ENCODE results near the gene KIAA0825. TPM values are rescaled to one million over a fixed set of nuclear protein-coding genes. Genes with fewer than 3 reads are reported as not detected.

The KIAA0825 gene
- total RNA-seq, 3 donors from 2014 or later (not counting 1 experiment from before 2014, with no cell fraction given) = 2.4 to 5.0 (median 4.8) TPM

- 84% methylated on average over 1 of the region's 1 CpG for WGBS (ENCODE audit: insufficient coverage)
- DNase-seq (no peak), ATAC-seq (no peak)
- intact Hi-C loops (cut with micrococcal nuclease) = no loop called here
- no peak overlapping the region for H3K27ac ChIP-seq (ENCODE audit: low read length)
- Mint-ChIP-seq H3K27me3 (ENCODE audit: low read depth in 2 of 2) (no peaks in the 10 kb centered on the region), H3K4me3 (no peak overlapping the region), H3K9me3 (peaks cover 0 to 2% of the 10 kb centered on the region in 2 donors), H3K36me3 (no peaks in the 10 kb centered on the region), H3K27ac (no peak overlapping the region), H3K4me1 (no peaks in the 10 kb centered on the region)
- TF ChIP-seq, protein P1, sequence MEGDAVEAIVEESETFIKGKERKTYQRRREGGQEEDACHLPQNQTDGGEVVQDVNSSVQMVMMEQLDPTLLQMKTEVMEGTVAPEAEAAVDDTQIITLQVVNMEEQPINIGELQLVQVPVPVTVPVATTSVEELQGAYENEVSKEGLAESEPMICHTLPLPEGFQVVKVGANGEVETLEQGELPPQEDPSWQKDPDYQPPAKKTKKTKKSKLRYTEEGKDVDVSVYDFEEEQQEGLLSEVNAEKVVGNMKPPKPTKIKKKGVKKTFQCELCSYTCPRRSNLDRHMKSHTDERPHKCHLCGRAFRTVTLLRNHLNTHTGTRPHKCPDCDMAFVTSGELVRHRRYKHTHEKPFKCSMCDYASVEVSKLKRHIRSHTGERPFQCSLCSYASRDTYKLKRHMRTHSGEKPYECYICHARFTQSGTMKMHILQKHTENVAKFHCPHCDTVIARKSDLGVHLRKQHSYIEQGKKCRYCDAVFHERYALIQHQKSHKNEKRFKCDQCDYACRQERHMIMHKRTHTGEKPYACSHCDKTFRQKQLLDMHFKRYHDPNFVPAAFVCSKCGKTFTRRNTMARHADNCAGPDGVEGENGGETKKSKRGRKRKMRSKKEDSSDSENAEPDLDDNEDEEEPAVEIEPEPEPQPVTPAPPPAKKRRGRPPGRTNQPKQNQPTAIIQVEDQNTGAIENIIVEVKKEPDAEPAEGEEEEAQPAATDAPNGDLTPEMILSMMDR (IDR thresholded peaks at IDR 0.05) = no peak
- H3K36me3 ChIP-seq (ENCODE audit: control insufficient read depth, insufficient read depth, low read length) = no peaks in the 10 kb centered on the region
- no peaks in the 10 kb centered on the region for H3K4me1 ChIP-seq (ENCODE audit: control insufficient read depth, insufficient read depth, low read length)
- H3K9me3 ChIP-seq (ENCODE audit: control insufficient read depth, insufficient read depth, low read length) = no peaks in the 10 kb centered on the region
- H3K27me3 ChIP-seq (ENCODE audit: control insufficient read depth, insufficient read depth, low read length) = no peaks in the 10 kb centered on the region
- H3K4me3 ChIP-seq (ENCODE audit: low read length) = no peak overlapping the region
Observed at GRCh38 chr5:94276751-94277150, 341.7 kb downstream of the KIAA0825 start.

DNA sequence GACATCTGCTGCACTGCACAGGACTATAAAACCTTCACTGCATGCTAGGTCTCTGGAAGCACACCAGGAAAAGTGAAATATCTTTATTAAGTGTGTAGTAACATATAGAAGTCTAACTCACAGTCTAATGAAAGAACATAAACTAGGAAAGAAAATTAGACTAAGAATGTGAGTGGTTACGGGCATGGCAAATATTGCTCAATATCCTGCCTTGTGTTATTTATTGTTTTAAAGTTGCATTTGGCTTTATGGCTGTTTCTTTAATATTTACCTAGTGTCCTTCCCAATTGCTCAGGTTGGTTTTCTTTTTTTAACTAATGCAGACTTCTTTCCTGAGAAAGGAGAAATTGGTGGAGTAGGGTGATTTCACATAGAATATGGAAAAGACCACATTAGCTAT, 342.4 kb downstream of the KIAA0825 start:
- peaks cover 0 to 2% of the 10 kb centered on the region in 2 donors for H3K9me3 Mint-ChIP-seq
- H3K4me1 Mint-ChIP-seq = no peaks in the 10 kb centered on the region
- Histone ChIP-seq H3K4me1 (ENCODE audit: control insufficient read depth, insufficient read depth, low read length) (no peaks in the 10 kb centered on the region), H3K36me3 (ENCODE audit: control insufficient read depth, insufficient read depth, low read length) (no peaks in the 10 kb centered on the region), H3K9me3 (ENCODE audit: control insufficient read depth, insufficient read depth, low read length) (no peaks in the 10 kb centered on the region), H3K4me3 (ENCODE audit: low read length) (no peak overlapping the region), H3K27me3 (ENCODE audit: control insufficient read depth, insufficient read depth, low read length) (no peaks in the 10 kb centered on the region), H3K27ac (ENCODE audit: low read length) (no peak overlapping the region)
- no peaks in the 10 kb centered on the region for H3K27me3 Mint-ChIP-seq (ENCODE audit: low read depth in 2 of 2)
- TF ChIP-seq, protein P1 (IDR thresholded peaks at IDR 0.05) = no peak
- intact Hi-C loops (cut with micrococcal nuclease) = no loop called here
- no peaks in the 10 kb centered on the region for H3K36me3 Mint-ChIP-seq
- DNase-seq (no peak), ATAC-seq (no peak)
- H3K4me3 Mint-ChIP-seq = no peak overlapping the region
- H3K27ac Mint-ChIP-seq = no peak overlapping the region
- WGBS (ENCODE audit: insufficient coverage) = 100% methylated on average over 1 of the region's 1 CpG

DNA sequence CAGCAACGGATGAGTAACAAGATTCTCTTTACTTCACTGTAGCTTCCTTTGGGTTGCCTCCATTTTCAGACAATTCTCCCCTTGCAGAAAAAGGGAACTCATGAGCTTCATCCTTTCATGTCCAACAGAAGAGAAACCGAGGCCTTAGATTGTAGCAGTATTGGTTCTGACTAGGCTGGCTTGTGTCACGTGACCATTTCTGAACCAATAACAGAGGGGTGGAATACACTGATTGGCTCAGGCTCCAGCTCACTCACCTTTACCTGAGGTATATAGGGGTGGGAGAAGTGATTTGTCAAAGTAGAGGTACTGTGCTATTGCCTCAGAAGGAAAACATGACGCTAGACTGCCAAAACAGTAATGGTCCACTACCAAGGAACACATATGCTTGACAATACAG, 343.7 kb downstream of the KIAA0825 start:
- no peaks in the 10 kb centered on the region for H3K4me1 ChIP-seq (ENCODE audit: control insufficient read depth, insufficient read depth, low read length)
- no peaks in the 10 kb centered on the region for H3K36me3 ChIP-seq (ENCODE audit: control insufficient read depth, insufficient read depth, low read length)
- DNase-seq (no peak), ATAC-seq (no peak)
- Mint-ChIP-seq H3K4me3 (no peak overlapping the region), H3K36me3 (peaks cover 2% of the 10 kb centered on the region), H3K27ac (no peak overlapping the region), H3K4me1 (no peaks in the 10 kb centered on the region), H3K9me3 (peaks cover 0 to 7% of the 10 kb centered on the region in 2 donors), H3K27me3 (ENCODE audit: low read depth in 2 of 2) (no peaks in the 10 kb centered on the region)
- H3K27ac ChIP-seq (ENCODE audit: low read length) = no peak overlapping the region
- H3K9me3 ChIP-seq (ENCODE audit: control insufficient read depth, insufficient read depth, low read length) = no peaks in the 10 kb centered on the region
- no peak overlapping the region for H3K4me3 ChIP-seq (ENCODE audit: low read length)
- no peaks in the 10 kb centered on the region for H3K27me3 ChIP-seq (ENCODE audit: control insufficient read depth, insufficient read depth, low read length)
- TF ChIP-seq, protein P1 (IDR thresholded peaks at IDR 0.05) = no peak
- 85% methylated on average over 4 of the region's 4 CpGs for WGBS (ENCODE audit: insufficient coverage)
- intact Hi-C loops (cut with micrococcal nuclease) = no loop called here

- H3K27ac Mint-ChIP-seq = no peak overlapping the region
- H3K36me3 Mint-ChIP-seq = peaks cover 7% of the 10 kb centered on the region
- no peaks in the 10 kb centered on the region for H3K36me3 ChIP-seq (ENCODE audit: control insufficient read depth, insufficient read depth, low read length)
- ATAC-seq (no peak), DNase-seq (no peak)
- no peak overlapping the region for H3K4me3 ChIP-seq (ENCODE audit: low read length)
- WGBS (ENCODE audit: insufficient coverage) = 30% methylated on average over 3 of the region's 3 CpGs
- H3K9me3 Mint-ChIP-seq = peaks cover 8 to 14% of the 10 kb centered on the region in 2 donors
- no peak overlapping the region for H3K4me3 Mint-ChIP-seq
- H3K27me3 Mint-ChIP-seq (ENCODE audit: low read depth in 2 of 2) = no peaks in the 10 kb centered on the region
- no peak overlapping the region for H3K27ac ChIP-seq (ENCODE audit: low read length)
- no peaks in the 10 kb centered on the region for H3K4me1 ChIP-seq (ENCODE audit: control insufficient read depth, insufficient read depth, low read length)
- H3K9me3 ChIP-seq (ENCODE audit: control insufficient read depth, insufficient read depth, low read length) = no peaks in the 10 kb centered on the region
- intact Hi-C loops (cut with micrococcal nuclease) = no loop called here
- no peaks in the 10 kb centered on the region for H3K27me3 ChIP-seq (ENCODE audit: control insufficient read depth, insufficient read depth, low read length)
- peaks cover 0 to 4% of the 10 kb centered on the region in 2 donors for H3K4me1 Mint-ChIP-seq
- TF ChIP-seq, protein P1 (IDR thresholded peaks at IDR 0.05) = no peak
Observed at GRCh38 chr5:94268226-94268625, 350.2 kb downstream of the KIAA0825 start.

Measured in natural killer cell (primary cell).